Measurements from ENCODE around the gene SAMD14.
"Not testable (repeated sequence)": the region's sequence is repeated elsewhere in the genome, so short reads cannot be mapped to it uniquely, and the experiment has no call there.

SAMD14 gene

DNA sequence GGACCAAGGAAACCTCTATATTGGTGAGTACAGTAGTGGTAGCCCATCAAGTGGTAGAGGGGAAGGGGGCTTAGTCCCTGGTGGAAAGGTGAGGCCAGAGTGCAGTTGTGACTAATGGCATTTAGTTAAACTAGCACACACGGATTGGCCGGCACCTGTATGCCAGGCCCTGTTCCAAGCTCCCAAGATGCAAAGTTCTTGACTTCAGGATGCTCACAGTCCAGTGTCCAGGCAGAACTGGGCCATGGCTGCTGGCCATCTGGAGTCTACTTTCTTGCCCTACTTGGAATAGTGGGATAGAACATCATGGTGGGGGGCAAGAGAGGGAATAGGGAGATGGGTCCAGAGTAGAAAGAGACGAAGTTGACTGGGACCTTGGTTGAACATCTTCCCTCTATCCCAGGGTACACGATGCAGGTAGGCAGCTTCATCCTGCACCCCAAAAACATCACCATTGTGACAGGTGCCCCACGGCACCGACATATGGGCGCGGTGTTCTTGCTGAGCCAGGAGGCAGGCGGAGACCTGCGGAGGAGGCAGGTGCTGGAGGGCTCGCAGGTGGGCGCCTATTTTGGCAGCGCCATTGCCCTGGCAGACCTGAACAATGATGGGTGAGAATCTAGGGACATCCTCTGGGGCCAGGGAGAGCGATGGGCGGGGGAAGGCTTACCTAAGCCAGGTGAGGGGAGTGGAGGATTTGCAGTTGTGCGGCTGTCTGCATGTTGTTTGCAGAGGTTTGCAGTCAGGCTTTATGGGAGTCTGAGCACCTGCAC is 58.9 kb downstream of the SAMD14 start:
- no peak for DNase-seq

GRCh38 chr17:50067996-50068395 is 62.0 kb downstream of the SAMD14 start:
- no peak for DNase-seq

DNA sequence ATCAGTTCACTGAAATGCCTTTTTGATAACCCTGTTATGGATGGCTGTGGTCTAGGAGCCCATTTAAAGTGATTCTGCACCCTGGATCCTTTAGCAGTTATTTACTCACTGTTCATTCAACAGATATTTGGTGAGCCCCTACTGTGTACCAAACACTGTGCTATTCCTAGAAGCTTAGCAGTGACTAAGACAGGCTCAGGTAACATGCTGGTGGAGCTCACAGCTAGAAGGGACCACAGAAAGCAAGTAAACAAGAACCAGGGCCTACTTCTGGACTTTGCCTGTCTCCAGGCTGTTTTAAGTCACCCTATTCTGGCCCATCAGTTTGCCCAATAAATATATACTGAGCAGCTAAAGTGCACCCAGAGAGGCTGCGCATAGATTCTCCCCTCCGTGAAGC is 63.0 kb downstream of the SAMD14 start:
- DNase-seq: no peak

GRCh38 chr17:50065056-50065455 is 64.9 kb downstream of the SAMD14 start:
- DNase-seq: no peak

DNA sequence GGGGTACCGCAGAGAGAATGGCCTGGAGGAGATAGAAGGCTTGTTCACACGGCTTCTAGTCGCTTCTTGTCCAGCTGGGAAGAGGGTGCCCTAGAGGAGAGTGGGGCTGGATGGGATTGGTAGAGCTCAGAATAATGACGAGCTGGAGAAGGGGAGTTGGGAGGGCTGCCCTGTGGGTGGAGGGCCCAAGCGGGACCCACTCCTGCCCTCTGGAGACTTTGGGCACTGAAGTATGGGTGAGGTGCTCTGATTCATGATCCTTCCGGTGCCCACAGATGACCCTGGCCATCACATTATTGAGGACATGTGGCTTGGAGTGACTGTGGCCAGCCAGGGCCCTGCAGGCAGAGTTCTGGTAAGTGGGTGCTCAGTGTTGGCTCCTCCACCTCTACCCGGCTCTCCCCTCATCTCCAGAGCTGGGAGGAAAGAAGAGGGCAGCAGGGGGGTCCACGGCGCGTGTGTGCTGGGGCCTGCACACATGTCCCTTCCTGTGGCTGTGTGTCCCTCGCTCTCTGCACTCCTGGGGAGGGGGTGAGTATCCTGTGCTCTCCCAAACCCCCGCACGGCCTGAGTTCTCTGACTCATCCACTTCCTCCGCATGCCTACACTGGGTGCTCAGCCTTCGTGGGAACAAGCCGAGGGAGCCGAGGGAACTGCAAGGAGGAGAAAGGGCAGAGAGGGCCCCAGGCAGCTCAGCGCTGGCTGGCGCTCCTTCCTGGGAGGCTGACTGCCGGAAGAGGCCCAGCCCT is 65.5 kb downstream of the SAMD14 start:
- no peak for DNase-seq

- no peak for DNase-seq
Measured at GRCh38 chr17:50063561-50064252, 66.3 kb downstream of the SAMD14 start.

DNA sequence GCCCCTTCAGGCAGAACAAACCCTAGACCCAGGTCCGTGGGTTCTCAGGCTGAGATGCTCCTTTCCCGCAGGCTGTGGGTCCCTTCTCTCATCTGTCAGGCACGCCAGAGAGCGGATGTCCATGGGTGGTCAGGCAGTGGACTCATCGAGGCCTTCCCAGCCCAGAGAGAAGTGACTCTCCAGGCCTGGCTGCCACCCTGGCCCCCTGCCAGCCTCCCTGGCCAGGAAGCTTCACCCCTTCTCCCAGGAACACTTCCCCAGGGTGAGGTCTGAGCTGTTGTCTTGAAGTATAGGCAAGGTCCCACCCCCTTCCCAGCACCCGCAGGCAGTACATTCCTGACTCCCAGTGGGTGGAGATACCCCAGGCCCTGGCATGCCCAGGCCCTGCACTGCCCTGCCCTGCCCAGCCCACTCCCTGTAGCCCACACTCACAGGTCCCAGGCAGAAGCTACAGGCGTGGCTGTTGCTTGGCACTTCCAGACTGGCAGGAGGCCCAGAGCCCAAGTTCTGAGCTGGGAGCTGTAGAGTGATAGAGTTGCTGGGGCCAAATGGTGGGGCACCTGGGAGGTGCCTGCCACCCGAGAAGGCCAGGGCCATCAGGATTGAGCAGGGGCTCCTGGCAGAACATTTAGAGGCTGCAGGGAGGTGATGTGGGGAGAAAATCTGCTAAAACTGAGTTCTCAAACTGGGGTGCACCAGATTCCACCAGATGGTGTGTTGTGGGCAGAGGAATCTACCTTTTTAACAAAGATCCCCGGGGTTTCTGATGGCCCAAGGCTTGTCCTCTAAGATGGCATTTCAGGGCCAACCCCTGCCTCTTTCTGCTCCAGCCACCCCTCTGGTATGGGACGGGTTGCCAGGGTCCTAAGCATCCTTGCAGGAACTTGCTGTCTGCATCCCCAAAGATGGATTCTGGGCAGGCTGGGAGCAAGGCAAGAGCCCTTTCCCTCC is 67.4 kb downstream of the SAMD14 start:
- peak; percentile 86 for DNase-seq

DNA sequence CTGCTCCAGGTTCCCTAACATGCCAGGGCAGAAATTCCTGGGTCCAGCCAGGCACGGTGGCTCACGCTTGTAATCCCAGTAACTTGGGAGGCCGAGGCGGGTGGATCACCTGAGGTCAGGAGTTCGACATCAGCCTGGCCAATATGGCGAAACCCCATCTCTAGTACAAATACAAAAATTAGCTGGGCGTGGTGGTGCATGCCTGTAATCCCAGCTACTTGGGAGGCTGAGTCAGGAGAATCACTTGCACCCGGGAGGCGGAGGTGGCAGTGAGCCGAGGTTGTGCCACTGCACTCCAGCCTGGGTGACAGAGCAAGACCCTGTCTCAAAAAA is 68.3 kb downstream of the SAMD14 start:
- DNase-seq: not testable (repeated sequence)

DNA sequence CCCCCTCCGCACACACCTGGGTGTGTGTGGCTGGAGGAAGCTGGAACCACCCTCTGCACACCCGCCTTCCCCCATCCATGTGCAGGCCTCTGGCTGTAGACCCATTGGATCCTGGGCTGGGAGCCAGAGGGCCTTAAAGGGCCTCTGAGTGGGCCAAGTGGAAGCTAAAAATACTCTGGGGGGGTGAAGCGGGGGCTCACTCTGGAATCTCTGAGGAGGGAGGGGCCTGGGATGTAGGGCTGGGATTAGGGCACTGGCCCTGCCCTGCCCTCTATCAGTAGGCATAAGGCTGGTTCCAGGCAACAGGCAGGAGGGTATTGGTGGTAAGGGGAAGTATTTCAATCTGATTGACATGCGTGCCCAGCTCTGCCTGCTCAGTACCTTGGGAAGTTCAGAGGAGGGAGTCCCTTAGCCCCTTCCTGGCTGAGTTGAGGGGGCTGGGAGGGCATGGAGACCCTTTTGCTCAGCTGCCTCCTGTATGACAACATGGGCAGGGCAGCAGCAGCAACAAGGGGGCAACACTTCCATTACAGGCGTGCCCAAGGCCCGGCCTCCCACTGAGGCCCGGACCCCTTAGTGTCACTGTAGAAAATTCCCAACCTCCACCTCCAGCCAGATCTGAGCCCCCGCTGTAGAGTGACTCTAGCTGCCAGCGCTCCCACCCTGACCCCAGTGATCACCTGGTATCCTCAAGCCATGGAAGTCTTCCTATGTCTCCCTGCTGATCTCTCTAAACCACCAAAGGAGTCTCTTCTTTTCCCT is 68.8 kb downstream of the SAMD14 start:
- peak; percentile 33 for DNase-seq

All from DMS79 treated with DMSO at 0.1 percent for 48 hours (cell line).